ENCODE data around the gene ZNF41. TPM values are rescaled to one million over a fixed set of nuclear protein-coding genes. Genes with fewer than 3 reads are reported as not detected.

ZNF41 gene
- total RNA-seq, 4 donors from 2014 or later: 5.5 to 11.3 (median 6.5) TPM

GRCh38 chrX:47507153-47507867 is 24.3 kb upstream of the ZNF41 start:
- 81% methylated on average over 2 of the region's 2 CpGs for WGBS
- DNase-seq (ENCODE audit: low spot score in 2 of 2): no peak

GRCh38 chrX:47503151-47503550 is 20.1 kb upstream of the ZNF41 start:
- Histone ChIP-seq H3K9me3 (no peaks in the 10 kb centered on the region), H3K4me1 (peaks cover 3% of the 10 kb centered on the region), H3K27me3 (no peaks in the 10 kb centered on the region), H3K27ac (no peak overlapping the region), H3K36me3 (no peaks in the 10 kb centered on the region), H3K4me3 (no peak overlapping the region)
- TF ChIP-seq EP300 (IDR thresholded peaks at IDR 0.05) (no peak), CTCF (IDR thresholded peaks at IDR 0.05) (no peak), POLR2A (IDR thresholded peaks at IDR 0.05) (no peak), POLR2AphosphoS5 (IDR thresholded peaks at IDR 0.05) (no peak)
- 66% methylated on average over 5 of the region's 5 CpGs for WGBS
- DNase-seq (ENCODE audit: low spot score in 2 of 2): no peak

More at GRCh38 chrX:47507153-47507867, 24.3 kb upstream of the ZNF41 start:
- Histone ChIP-seq H3K4me1 (no peaks in the 10 kb centered on the region), H3K9me3 (no peaks in the 10 kb centered on the region), H3K27me3 (no peaks in the 10 kb centered on the region), H3K4me3 (no peak overlapping the region), H3K27ac (no peak overlapping the region), H3K36me3 (no peaks in the 10 kb centered on the region)
- TF ChIP-seq POLR2A (IDR thresholded peaks at IDR 0.05): no peak
- TF ChIP-seq CTCF (IDR thresholded peaks at IDR 0.05): no peak
- TF ChIP-seq POLR2AphosphoS5 (IDR thresholded peaks at IDR 0.05): no peak

GRCh38 chrX:47502316-47503125 is 19.5 kb upstream of the ZNF41 start:
- TF ChIP-seq POLR2A (IDR thresholded peaks at IDR 0.05) (no peak), EP300 (IDR thresholded peaks at IDR 0.05) (no peak), CTCF (IDR thresholded peaks at IDR 0.05) (no peak), POLR2AphosphoS5 (IDR thresholded peaks at IDR 0.05) (no peak)
- H3K9me3 ChIP-seq: no peaks in the 10 kb centered on the region
- 62% methylated on average over 7 of the region's 7 CpGs for WGBS

GRCh38 chrX:47501226-47502074 is 18.4 kb upstream of the ZNF41 start:
- no peaks in the 10 kb centered on the region for H3K27me3 ChIP-seq
- peaks cover 3% of the 10 kb centered on the region for H3K4me1 ChIP-seq
- DNase-seq (ENCODE audit: low spot score in 2 of 2): no peak
- 43% methylated on average over 7 of the region's 7 CpGs for WGBS
- H3K27ac ChIP-seq: no peak overlapping the region
- TF ChIP-seq CTCF (IDR thresholded peaks at IDR 0.05) (no peak), EP300 (IDR thresholded peaks at IDR 0.05) (no peak), POLR2A (IDR thresholded peaks at IDR 0.05) (no peak), POLR2AphosphoS5 (IDR thresholded peaks at IDR 0.05) (no peak)
- no peaks in the 10 kb centered on the region for H3K36me3 ChIP-seq
- no peaks in the 10 kb centered on the region for H3K9me3 ChIP-seq
- H3K4me3 ChIP-seq: no peak overlapping the region

More at GRCh38 chrX:47502316-47503125, 19.5 kb upstream of the ZNF41 start:
- DNase-seq (ENCODE audit: low spot score in 2 of 2): no peak
- H3K4me3 ChIP-seq: no peak overlapping the region
- H3K4me1 ChIP-seq: peaks cover 3% of the 10 kb centered on the region
- no peaks in the 10 kb centered on the region for H3K36me3 ChIP-seq
- no peak overlapping the region for H3K27ac ChIP-seq
- H3K27me3 ChIP-seq: no peaks in the 10 kb centered on the region
